GM19043 (cell line): Measurements from ENCODE around the gene HEATR5B.

ENCODE experiments used
- ATAC-seq: cut with Tn5 transposase; IDR thresholded peaks from one replicate; pipeline ENCODE4 v1.9.1; 2021; ENCODE audit warnings: low read depth; ENCODE audit not compliant: unreplicated experiment

HEATR5B gene

DNA sequence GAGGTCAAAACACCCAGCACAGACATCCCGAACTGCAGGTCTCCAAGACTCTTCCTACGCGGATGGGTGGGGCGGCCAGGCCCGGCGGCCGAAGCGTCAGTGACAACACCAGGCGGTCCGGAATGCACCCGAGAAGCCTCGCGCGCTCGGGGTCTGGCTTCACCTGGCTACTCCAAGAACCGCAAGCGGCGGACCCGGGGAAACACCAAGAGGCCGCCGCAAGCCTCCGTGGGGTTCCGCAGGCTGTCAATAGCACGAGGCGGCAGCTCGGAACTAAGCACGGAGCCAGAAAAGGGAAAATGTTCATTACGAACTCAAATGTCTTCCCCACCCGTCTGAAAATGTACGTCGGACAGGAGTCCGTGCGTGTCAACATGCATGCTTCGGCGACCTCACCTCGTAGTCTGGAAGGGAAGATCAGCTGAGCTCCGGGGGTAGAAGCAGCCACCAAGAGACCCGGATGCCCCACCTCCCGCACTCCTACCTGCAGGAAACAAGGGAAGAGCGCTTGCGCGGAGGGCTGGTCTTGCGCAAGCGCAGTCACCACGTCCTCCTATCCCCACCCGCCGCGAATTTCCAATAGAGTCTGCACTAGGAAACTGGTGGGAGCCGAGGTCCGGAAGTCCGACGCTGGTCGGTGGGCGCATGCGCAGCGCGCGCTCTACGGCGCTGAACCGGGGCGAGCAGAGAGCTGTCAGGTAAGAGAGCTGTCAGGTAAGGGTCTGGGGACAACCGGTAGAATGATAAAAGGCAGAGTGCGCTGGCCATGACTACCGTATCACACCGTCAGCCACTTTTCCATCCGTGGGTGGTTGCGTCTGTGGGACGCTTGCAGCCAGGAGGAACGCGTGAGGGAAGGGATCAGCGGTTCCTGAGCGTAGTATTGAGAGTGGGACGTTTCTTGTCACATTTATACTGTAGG lies at the start of gene HEATR5B, which contains the start of gene GPATCH11:
HEATR5B (minus strand) TSS at position 500 of the 922 bp plus-strand sequence. CDS start 958 bp downstream, outside the sequence.
GPATCH11 (plus strand) TSS at position 646 of the 922 bp plus-strand sequence. CDS start 3,864 bp downstream, outside the sequence.
- ATAC-seq: peak; percentile 79

DNA sequence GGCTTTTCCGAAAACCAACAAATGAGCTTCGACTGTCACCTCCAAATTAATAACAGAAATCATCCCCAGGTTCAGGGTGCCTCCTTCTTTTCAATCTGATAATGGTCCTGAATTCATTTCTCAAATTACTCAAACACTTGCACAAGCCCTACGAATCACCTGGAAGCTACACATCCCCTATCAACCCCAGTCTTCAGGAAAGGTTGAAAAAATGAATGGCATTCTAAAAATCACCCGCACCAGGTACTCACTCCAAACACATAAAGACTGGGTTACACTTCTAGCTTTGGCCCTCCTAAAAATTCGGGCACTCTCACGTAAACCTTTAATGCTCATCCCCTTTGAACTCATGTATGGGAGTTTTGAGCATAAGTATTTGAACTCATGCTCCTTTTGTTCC lies 48.7 kb upstream of the HEATR5B start:
- ATAC-seq: no peak

DNA sequence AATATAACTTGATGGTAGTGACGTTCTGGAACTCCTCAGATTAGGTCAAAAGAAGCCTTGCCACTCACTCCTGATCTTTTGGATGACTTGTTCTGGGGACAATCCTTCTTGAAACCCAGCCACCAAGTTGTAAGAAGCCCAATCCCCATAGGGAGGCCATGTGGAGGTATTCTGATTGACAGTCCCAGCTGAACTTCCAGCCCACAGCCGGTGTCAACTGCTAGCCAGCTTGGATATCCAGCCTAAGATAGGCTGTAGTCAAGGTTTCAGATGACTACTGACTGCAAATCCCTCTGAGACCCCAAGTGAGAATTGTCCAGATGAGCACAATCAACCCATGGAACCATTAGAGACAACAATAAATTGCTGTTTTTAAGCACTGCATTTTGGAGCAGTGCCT lies 41.2 kb upstream of the HEATR5B start:
- ATAC-seq: no peak

DNA sequence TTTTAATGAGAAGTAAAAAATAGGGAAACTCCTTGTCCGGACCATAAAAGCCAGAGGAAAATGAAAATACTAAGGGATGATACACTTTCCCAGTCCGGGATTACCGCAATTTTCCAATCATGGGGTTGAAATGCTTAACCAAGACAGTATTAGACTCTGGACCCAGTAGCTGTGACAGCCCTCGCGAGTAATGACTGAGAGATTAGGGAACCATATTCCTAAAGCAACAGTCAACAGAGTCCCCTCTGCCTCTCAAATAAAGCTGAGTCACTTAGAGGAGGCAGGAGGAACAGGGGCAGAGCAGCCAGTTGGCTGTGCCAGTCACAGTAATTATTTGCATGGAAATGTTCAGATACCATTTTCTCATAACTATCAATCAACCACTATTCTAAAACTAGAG lies 35.0 kb upstream of the HEATR5B start:
- no peak for ATAC-seq

- ATAC-seq: no peak
Measured at GRCh38 chr2:37117566-37117965, 33.4 kb upstream of the HEATR5B start.

- no peak for ATAC-seq
Measured at GRCh38 chr2:37111958-37112357, 27.8 kb upstream of the HEATR5B start.

DNA sequence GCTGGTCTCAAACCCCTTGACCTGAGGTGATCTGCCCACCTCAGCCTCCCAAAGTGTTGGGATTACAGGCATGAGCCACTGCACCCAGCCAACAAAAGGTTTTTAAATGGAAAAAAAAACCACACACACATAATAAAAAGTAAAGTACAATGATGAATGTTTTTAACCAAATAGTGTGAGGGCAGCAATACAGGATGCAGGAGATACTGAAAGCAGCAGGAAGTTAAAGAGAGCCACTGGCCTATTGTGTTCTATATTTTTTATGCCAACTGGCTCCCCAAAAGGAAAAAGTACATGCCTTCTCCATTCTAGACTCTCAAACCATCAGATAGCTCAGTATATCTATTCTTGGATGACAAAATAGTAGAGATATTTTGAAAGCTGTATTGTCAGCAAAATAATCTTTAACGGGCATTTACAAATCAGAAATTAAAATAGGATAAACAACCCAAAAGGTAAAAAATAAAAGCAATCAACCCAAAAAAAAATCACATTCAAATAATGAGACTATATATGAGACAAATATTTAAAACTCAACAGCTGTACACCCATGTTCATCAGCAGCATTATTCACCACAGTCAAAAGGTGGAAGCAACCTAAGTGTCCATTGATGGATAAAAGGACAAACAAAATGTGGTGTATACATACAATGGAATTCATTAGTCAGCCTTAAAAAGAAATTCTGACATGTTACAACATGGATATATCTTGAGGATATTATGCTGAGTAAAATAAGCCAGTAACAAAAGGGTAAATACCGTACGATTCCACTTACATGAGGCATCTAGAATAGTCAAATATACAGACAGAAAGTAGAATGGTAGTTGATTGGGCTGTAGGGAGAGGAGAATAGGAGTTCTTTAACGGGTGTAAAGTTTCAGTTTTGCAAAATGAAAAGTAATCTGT lies 26.4 kb upstream of the HEATR5B start:
- no peak for ATAC-seq

GRCh38 chr2:37109523-37109922 lies 25.4 kb upstream of the HEATR5B start:
- ATAC-seq: no peak

- no peak for ATAC-seq
Measured at GRCh38 chr2:37105150-37105549, 21.0 kb upstream of the HEATR5B start.

GRCh38 chr2:37104178-37104577 lies 20.0 kb upstream of the HEATR5B start:
- no peak for ATAC-seq

DNA sequence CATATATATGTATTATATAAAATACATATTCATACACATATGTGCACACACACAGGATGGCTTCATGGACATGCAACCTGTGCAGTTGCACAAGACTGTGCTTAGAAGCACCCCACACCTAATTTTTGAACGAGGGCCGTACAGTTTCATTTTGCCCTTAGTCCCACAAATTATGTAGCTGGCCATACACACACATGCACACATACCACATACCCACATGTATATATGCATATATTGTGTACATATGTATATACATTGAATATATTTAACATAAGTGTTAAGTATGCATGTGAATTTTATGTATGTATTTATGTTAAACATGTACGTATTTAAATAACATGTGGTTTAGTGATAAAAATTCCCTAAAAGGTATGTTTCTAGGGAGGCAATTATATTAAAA lies 18.4 kb upstream of the HEATR5B start:
- no peak for ATAC-seq

DNA sequence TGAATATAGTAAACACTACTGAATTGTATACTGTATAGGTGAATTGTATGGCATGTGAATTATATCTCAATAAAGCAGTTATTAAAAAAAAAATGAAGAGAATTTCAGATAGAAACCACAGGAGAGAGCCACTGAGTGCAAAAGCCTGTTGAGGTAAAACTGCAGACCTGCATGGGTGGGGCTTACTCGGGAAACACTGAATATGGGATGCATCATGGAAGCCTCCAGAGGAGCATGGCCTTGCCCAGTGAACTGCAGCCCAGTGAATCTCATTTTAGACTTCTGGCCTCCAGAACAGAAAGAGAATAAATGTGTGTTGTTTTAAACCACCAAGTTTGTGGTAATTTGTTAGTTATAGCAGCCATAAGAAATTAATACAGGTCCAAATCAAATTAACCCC lies 15.9 kb upstream of the HEATR5B start:
- no peak for ATAC-seq

DNA sequence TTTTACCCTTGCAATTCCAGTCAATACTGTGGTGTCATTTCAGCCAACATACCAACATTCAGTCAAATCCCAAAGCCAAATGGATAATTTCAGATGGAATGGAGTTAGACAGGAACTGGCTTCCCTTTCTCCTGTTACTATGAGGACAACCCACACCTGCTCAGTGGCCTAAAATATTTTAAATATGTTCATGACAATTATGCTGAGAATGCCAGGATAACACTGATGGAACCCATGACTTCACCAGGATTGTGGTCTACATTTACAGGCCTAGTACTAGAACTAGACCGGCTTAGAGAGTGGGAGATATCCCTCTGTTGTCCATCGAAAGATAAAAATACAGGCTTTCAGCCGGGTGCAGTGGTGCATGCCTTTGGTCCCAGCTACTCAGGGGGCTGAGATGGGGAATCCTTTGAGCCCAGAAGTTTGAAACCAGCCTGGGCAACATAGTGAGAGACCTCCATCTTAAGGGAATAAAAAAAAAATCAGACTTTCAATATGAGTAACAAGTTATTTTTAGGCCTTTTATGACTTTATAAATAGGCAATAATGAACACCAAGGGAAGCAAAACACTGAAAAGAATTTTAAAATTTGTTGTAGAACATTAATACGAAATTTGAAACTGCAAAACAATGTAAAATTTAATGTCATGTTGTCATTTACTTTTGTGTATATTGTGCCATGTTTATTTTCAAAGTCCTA lies 14.4 kb upstream of the HEATR5B start:
- ATAC-seq: no peak

- no peak for ATAC-seq
Measured at GRCh38 chr2:37096568-37096967, 12.4 kb upstream of the HEATR5B start.

DNA sequence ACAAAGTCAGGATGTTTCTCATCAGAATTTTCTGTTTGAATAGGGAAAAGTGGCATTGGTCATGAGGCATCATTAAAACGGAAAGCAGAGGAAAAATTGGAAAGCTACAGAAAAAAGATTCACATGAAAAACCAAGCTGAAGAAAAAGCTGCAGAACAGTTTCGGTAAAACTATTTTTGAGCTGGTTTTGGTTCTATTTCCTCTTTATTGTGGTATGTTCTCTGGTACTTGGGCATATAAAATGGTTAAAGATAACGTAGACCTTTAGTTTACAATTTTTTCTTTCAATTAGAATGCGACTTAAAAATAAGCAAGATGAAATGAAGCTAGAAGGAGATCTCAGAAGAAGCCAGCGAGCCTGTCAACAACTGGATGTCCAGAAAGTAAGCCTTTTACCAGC lies 7.7 kb upstream of the HEATR5B start:
- peak; percentile 57 for ATAC-seq

DNA sequence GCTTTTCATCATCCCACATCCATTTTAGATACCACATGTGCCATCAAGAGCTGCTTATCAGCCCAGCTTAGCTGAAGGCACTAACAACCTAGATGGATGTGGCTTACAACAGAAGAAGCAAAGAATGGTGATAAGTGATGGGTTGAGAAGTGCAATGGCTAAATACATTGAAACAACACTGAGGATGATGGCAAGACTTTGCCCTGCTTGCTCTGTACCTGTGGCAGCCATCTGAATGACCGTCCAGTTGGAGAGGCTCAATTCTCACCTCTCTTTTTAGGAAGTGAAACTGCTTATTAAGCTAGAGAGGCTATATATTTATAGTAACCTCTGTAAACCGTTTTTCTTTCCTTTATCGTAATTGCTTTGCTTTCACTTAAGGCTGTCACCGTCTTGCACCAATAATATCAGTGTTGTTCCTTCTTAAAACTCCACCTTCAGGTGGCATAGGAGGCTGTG lies 5.9 kb upstream of the HEATR5B start:
- peak; percentile 78 for ATAC-seq

DNA sequence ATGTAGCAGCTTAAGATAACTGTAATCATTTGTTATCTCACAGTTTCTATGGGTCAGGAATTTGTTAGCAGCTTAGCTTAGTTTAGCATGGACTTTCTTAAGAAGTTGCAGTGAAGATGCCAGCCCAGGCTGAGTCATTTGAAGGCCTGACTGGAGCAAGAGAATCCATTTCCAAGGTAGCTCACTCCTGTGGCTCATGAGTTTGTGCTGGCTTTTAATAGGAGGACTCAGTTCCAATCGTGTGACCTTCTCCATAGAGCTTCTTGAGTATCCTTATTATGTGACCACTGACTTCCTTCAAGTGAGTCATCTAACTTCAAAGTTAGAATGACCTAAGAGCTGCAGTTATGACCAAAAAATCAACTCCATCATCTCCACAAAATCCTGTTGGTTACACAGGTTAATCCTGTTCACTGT lies 1.6 kb upstream of the HEATR5B start:
- ATAC-seq: no peak

- ATAC-seq: no peak
Measured at GRCh38 chr2:37084797-37085196, 625 bp upstream of the HEATR5B start.

- ATAC-seq: no peak
Measured at GRCh38 chr2:37080689-37081088, 3.5 kb downstream of the HEATR5B start.

GRCh38 chr2:37080266-37080665 lies 3.9 kb downstream of the HEATR5B start:
- ATAC-seq: no peak
